Suppressor macrophage (primary cell): ENCODE measurements around the gene MLLT1.

ENCODE experiments used
- DNase-seq, 4 experiments: peaks; one replicate each; pipeline ENCODE4 v3.0.0-alpha.2; 2020 to 2022

Gene MLLT1

GRCh38 chr19:6220385-6221191 lies 59.2 kb downstream of the MLLT1 start:
- no peak for DNase-seq

GRCh38 chr19:6219586-6220290 lies 60.0 kb downstream of the MLLT1 start:
- no peak for DNase-seq

GRCh38 chr19:6219147-6219525 lies 60.6 kb downstream of the MLLT1 start:
- no peak for DNase-seq

- DNase-seq: peak; percentile 84 to 91 (median 88)
These were observed 61.2 kb downstream of the MLLT1 start for GRCh38 chr19:6218491-6219146.

- no peak for DNase-seq
These were observed 61.9 kb downstream of the MLLT1 start for GRCh38 chr19:6217752-6218334.

GRCh38 chr19:6216996-6217751 lies 62.6 kb downstream of the MLLT1 start:
- no peak for DNase-seq

- no peak for DNase-seq
These were observed 63.4 kb downstream of the MLLT1 start for GRCh38 chr19:6216236-6216995.

- no peak for DNase-seq
These were observed 64.0 kb downstream of the MLLT1 start for GRCh38 chr19:6215701-6216235.

GRCh38 chr19:6214881-6215541 lies 64.8 kb downstream of the MLLT1 start:
- DNase-seq: no peak

GRCh38 chr19:6213696-6214641 lies 65.8 kb downstream of the MLLT1 start:
- no peak for DNase-seq

- DNase-seq: no peak
These were observed 66.5 kb downstream of the MLLT1 start for GRCh38 chr19:6213266-6213595.

- DNase-seq: no peak
These were observed 67.1 kb downstream of the MLLT1 start for GRCh38 chr19:6212403-6213265.

GRCh38 chr19:6211632-6212402 lies 68.0 kb downstream of the MLLT1 start:
- no peak for DNase-seq

- no peak for DNase-seq
These were observed 68.8 kb downstream of the MLLT1 start for GRCh38 chr19:6210721-6211600.

- DNase-seq: no peak
These were observed 69.7 kb downstream of the MLLT1 start for GRCh38 chr19:6210091-6210490.

GRCh38 chr19:6209680-6210079 lies 70.1 kb downstream of the MLLT1 start:
- DNase-seq: no peak

- DNase-seq: no peak
These were observed 70.5 kb downstream of the MLLT1 start for GRCh38 chr19:6209233-6209632.
